Kidney (tissue), 14 donors: ENCODE results near the gene FCRLA. TPM values are rescaled to one million over a fixed set of nuclear protein-coding genes. Genes with fewer than 3 reads are reported as not detected.
"Not testable (repeated sequence)": the region's sequence is repeated elsewhere in the genome, so short reads cannot be mapped to it uniquely, and the experiment has no call there.

Source experiments
- DNase-seq, 5 donors: peaks; one replicate each; pipeline ENCODE4 v3.0.0-alpha.2; 2013 to 2020
- FAIRE-seq: peaks from 2 replicates; lab custom pipeline; 2012; peaks lifted over from hg19 to GRCh38; lab: Jason Lieb, UNC
- H3K27ac ChIP-seq, 2 donors: one replicate each; pipeline ENCODE4 v1.7.0; 2013; ENCODE audit warnings: low read depth in 2 of 2, low read length in 2 of 2, inconsistent platforms in 1 of 2
- H3K27me3 ChIP-seq: one replicate; pipeline ENCODE4 v1.7.1; 2013; ENCODE audit warnings: low read length, inconsistent platforms; ENCODE audit not compliant: control insufficient read depth, insufficient read depth
- H3K36me3 ChIP-seq, 3 donors: one replicate each; pipeline versions ENCODE4 v1.7.0 to v1.7.1; 2013; ENCODE audit warnings: low read length in 3 of 3, control low read depth in 1 of 3, inconsistent platforms in 1 of 3; ENCODE audit not compliant: insufficient read depth in 3 of 3, control insufficient read depth in 2 of 3
- H3K4me1 ChIP-seq, 3 donors: one replicate each; pipeline versions ENCODE4 v1.7.0 to v1.7.1; 2013; ENCODE audit warnings: low read length in 3 of 3, inconsistent platforms in 1 of 3, low read depth in 1 of 3; ENCODE audit not compliant: control insufficient read depth in 2 of 3, insufficient read depth in 2 of 3
- H3K4me3 ChIP-seq, 3 donors: one replicate each; pipeline versions ENCODE4 v1.7.0 to v1.8.1; 2013; ENCODE audit warnings: low read length in 3 of 3, control low read depth in 1 of 3, inconsistent platforms in 1 of 3
- H3K9ac ChIP-seq, 3 donors: one replicate each; pipeline versions ENCODE4 v1.7.0 to v1.7.1; 2013; ENCODE audit warnings: low read length in 3 of 3, control low read depth in 1 of 3, inconsistent platforms in 1 of 3
- H3K9me3 ChIP-seq, 3 donors: one replicate each; pipeline versions ENCODE4 v1.7.0 to v1.7.1; 2013; ENCODE audit warnings: low read length in 3 of 3, control low read depth in 1 of 3, inconsistent platforms in 1 of 3; ENCODE audit not compliant: control insufficient read depth in 2 of 3, insufficient read depth in 1 of 3
- CTCF ChIP-seq: IDR thresholded peaks from 3 replicates; pipeline ENCODE4 v1.5.1; 2012; ENCODE audit warnings: mild to moderate bottlenecking, moderate library complexity, borderline replicate concordance; ENCODE audit not compliant: insufficient read depth; ENCODE audit errors: extremely low read depth
- intact Hi-C: fragments of 100-400 bp; cut with DNase I; formaldehyde crosslinking; loops from one replicate; pipeline ENCODE4 v1.11.1; 2022
- polyA plus RNA-seq: library from polyadenylated mRNA; stranded (reverse); fragments of 350-450 nt; fragmentation: Illumina TruSeq; extraction: RNeasy Lipid Tissue Mini Kit (QIAGEN cat#74804); gene quantifications from one replicate; pipeline ENCODE4 v1.2.3, GENCODE V29; 2014; ENCODE audit warnings: low read depth, low replicate concordance; ENCODE audit not compliant: insufficient read depth
- total RNA-seq: library from RNA; stranded (reverse); fragmentation: NEBNext Ultra II Directional; extraction: Animal tissue kit (Norgen Biotek cat#: 25700); gene quantifications from one replicate; pipeline ENCODE4 v1.2.1, GENCODE V29; 2021
- donor health status: control.
- donor health status: control.
- donor health status: control.
- donor health status: control.
- donor health status: control.
- donor health status: DM: yes; HTN: yes; CAD: no.
- donor health status: Normal renal cell carcinoma (clear cell type).

Gene FCRLA
- total and polyA plus RNA-seq, 2 donors from 2014 or later, result 1.7 TPM; not detected in 1

GRCh38 chr1:161671045-161672020 is 35.7 kb upstream of the FCRLA start:
- H3K9me3 ChIP-seq, H3K27me3 ChIP-seq, H3K4me1 ChIP-seq, H3K36me3 ChIP-seq, FAIRE-seq, intact Hi-C loops, H3K27ac ChIP-seq, H3K9ac ChIP-seq, H3K4me3 ChIP-seq: not testable (repeated sequence)
- peak in 3 of 5 donors; percentile 30 to 73 (median 46) for DNase-seq

DNA sequence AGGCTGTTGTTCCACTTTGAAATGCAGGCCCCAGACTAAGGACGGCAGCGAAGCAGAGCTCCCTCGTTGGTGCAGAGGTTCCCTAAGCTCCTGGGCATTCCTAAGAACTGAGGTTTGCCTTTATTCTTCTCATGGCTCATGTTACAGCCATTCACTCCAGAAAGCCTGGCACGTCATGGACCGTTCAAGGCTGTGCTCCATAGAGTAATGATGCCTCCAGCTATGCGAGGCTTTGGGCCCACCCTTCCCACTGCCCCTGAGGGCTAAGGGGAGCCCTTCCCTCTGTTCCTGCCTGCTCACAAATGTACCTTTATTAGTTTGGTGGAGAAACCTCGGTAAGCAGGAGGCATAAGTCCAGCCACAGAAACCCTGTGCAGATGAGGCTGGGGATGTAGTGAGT is 33.6 kb upstream of the FCRLA start:
- intact Hi-C loops, FAIRE-seq, H3K4me1 ChIP-seq: not testable (repeated sequence)

DNA sequence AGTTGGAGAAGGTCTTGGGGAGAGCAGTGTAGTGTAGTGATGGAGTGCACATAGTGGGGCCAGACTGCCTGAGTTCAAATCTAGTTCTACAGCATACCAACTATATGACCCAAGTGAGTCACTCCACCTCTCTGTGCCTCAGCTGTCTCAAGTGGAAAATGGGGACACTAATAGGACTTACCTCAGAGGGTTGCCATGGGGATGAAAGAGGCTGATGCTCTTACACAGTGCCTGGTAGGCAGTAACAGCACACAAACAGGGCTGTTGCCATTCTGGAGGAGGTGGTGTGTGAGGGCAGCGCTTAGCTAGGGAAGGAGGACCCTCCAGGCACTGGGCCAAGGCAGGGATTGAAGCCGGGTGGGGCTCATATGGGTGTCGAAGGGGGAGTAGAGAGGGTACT is 32.6 kb upstream of the FCRLA start:
- H3K9me3 ChIP-seq, H3K4me3 ChIP-seq, intact Hi-C loops, H3K9ac ChIP-seq, H3K27me3 ChIP-seq, H3K27ac ChIP-seq, DNase-seq, FAIRE-seq, H3K4me1 ChIP-seq, H3K36me3 ChIP-seq: not testable (repeated sequence)

More for the DNA sequence above, 33.6 kb upstream of the FCRLA start:
- H3K27ac ChIP-seq, H3K9ac ChIP-seq, H3K27me3 ChIP-seq, H3K36me3 ChIP-seq, H3K9me3 ChIP-seq, H3K4me3 ChIP-seq: not testable (repeated sequence)
- peak in 1 of 5 donors; percentile 13 for DNase-seq

DNA sequence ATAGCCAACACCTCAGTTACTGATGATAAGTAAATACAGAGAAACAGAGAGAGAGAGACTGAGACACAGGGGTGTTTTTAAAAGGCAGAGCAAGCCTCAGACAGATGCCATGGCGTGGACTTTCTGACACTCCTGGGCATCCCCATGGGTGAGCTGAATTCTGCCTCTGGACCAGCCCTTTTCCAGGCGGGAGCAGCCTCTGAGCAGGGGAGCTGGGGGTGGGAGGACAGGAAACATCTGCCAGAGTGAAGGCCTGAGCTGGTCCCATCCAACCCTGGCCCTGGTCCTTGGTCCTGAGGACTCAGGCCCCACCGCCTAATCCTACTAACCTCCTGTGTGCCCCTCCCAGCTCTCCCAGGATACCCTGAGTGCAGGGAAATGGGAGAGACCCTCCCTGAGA is 32.1 kb upstream of the FCRLA start:
- H3K27me3 ChIP-seq, H3K9me3 ChIP-seq, intact Hi-C loops, H3K36me3 ChIP-seq, H3K9ac ChIP-seq, H3K27ac ChIP-seq, FAIRE-seq, H3K4me1 ChIP-seq, H3K4me3 ChIP-seq: not testable (repeated sequence)
- DNase-seq, result peak in 2 of 5 donors; percentile 20 to 56

- DNase-seq, result no peak
- H3K9me3 ChIP-seq, result no peaks in the 10 kb centered on the region
- no peaks in the 10 kb centered on the region for H3K4me1 ChIP-seq
- H3K36me3 ChIP-seq, result no peaks in the 10 kb centered on the region
- FAIRE-seq, result no peak
- no peak overlapping the region for H3K9ac ChIP-seq
- H3K27me3 ChIP-seq, result no peaks in the 10 kb centered on the region
- H3K4me3 ChIP-seq, result no peak overlapping the region
- intact Hi-C loops, result no loop called here
- H3K27ac ChIP-seq, result no peak overlapping the region
- no peak for TF ChIP-seq CTCF
Observed at GRCh38 chr1:161676441-161676840, 30.6 kb upstream of the FCRLA start.
